Epidermal melanocyte (primary cell): ENCODE data around the gene PRDM11.

Experiments
- DNase-seq: peaks from one replicate; pipeline ENCODE4 v3.0.0; 2011; ENCODE audit warnings: low spot score; ENCODE audit not compliant: insufficient read length

Gene PRDM11

DNA sequence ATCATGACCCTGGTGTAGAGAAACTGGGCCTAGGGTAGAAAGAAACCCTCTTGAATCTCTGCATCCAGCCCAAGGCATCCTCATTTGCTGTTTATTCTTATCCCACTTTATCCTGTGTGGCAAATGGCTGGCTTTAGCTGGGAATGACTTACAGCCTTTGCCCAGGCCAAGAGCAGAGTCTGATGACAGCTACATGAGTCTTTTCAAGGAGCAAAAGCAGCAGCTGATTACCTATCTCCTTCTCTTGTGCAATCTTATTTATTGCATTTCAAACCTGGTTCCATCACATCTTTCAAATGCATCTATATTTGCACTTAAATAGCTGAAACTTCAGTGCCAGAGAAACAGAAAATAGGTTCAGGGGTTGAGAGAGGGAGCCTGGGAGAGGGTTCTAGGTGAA, 113.6 kb downstream of the PRDM11 start:
- no peak for DNase-seq

DNA sequence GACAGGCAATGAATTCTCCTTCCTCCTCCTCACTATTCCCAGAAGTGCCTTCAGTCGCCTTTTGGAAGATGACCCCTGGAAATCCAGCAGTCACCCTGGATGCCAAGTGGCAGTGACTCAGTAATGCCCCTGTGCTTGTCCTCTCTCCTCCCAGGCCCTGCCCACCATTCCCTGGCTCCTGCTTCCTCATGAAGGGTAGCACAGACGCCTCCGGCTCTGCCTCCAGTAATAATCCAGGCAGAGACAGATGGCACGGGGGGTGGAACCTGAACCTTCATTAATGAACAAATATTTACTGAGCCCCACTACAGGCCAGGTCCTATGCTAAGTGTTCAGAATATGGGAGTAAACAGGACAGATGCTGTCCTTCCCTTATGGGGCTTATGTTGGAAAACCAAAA, 116.5 kb downstream of the PRDM11 start:
- DNase-seq, result no peak

DNA sequence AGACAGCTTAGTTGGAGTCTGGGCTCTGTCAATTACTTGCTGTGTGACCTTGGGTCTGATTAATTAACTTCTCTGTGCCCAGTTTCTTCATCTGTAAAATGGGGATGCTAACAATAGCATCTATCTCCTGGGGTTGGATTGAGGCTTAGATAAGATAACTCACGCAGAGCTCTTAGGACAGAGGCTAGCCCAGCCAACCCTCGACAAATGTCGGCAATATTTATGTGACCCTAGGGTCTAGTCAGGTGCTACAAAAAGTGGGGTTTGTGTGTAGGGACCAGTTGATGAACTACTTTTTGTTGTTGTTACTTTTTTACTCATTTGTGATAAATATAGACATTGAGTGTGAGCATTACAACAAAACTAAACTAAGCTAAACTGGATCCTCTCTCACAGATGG, 117.3 kb downstream of the PRDM11 start:
- no peak for DNase-seq

DNA sequence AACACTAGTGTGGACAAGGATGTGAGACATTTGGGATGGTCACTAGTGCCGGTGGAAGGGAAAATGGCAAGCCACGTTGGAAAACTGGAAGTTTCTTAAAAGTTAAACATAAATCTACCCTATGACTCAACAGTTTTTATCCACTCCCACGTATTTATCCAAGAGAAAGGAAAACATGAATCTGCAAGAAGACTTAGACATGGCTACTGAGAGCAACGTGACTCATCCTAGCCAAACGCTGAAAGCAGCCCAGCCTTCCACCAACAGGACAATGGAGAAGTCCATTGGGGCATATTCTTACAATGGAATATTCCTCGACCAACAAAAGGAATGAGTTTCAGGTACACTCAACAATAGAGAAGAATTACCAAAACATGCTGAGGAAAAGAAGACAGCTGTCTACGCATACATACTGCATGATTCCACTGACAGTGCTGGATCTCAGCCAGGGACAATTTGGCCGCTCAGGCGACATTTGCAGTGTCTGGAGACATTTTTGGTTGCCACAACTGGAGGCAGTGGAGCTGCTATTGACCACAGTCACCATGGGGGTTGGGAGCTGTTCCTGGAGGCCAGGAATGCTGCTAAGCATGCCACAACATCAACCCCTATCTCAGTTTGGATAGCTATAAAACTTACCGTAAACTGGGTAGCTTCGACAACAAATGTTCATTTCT, 118.5 kb downstream of the PRDM11 start:
- no peak for DNase-seq

DNA sequence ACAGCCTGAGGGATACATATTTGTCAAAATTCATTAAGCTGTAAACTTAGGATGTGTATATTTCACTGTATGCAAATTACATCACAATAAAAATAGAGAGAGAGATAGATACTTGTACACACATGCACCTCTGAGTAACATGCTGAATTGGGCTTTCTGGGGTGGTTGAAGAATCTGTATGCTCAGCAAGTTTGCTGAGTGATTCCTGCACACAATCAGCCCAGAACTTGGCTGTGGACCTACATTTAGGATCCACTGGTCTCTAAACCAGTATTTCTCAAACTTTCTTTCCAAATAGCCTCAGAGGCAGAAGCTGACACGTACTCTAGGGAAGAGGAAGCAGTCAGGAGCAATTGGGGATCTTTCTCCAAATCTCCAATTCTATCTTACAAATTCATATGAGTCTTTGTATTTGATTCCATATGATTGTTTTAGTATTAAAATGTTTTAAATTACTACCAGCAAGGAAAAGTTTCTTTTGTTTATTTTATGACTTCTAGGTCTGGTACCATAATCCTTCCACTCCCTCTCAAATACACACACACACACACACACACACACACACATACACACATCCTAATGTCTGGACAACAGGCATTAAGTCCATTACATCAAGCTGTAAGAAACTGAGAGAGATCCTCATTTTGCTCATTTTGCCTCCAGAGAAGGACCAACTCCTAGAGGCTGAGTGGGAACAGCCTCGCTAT, 119.7 kb downstream of the PRDM11 start:
- no peak for DNase-seq

DNA sequence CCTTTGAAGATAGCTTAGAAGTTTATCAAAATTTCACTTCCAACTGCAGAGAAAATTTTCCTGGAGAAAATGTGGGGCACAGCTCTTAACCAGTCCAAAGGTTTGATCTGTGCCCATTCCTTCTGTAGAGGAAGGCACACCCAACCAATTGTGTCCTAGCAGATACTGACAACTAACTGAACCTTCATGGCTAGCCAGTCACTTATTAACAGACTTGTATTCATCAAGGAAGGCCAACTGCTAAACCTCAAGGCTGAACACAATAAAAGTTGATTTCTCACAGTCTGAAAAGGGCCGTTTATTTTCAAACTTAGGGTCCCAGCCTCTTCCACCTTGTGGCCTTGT, 120.2 kb downstream of the PRDM11 start:
- no peak for DNase-seq

DNA sequence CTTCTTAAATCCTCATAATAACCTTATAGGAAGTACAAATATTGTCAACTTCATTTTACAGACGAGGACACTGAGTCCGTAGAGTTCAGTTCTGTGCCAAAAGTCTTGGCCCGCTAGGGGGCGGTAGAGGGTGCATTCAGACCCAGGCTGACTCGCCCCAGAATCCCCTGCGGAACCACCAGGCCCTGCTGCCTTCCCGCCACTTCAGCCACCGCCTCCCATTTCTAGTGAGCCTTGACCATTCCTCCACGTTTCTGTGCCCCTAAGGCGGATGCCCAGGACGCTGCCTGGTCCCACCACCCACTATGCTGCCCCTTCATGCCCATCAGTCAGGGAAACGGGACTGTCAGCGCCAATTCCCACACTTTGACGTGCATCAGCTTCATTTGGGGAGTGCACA, 120.6 kb downstream of the PRDM11 start:
- DNase-seq, result no peak

DNA sequence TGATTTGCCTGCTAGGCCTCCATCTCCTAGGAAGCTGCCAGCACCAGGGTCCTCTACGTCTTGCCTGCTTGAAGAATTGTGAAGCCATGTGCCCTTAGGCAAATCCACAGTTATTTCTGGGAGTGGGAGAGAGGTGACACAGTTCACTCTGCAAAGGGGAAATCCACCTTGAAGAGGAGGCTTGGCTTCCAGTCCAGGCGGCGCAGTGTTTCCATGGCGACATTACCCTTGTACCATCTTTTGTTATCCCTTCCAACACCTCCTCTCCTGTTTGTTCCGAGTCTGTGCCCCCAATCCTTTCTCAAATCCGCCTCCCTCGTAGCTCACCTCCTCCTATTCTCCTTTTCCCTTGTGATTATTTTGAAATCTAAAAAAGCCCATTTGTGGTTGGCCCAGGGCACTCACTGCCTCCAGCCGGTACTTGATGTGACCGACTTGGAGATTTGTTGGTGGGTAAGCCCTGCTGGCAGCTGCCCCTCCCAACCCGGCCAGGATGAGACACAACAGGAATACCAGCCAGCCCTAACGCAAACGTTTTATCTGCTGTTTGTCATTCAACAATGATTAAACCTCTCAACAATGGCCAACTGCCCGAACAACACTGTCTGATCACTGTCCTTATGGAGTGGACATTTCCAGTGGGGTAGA, 121.3 kb downstream of the PRDM11 start:
- no peak for DNase-seq

DNA sequence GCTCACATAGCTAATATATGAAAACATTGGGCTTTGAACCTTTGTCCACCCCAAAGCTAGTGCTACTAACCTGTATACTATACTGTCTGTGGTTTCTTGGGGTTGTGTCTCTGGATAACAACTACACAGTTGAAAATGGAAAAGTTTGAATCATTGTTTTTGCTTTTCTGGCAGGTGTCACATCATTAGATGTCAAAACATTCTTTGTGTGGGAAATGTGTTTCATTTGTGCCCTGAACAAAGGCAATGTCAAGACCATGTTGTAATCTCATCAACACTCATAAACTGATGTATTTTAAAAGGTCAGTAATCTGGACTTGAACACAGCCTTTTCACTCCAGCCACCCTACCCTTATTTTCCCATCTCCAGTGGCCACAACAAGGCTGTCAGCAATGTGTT, 123.2 kb downstream of the PRDM11 start:
- DNase-seq, result no peak

DNA sequence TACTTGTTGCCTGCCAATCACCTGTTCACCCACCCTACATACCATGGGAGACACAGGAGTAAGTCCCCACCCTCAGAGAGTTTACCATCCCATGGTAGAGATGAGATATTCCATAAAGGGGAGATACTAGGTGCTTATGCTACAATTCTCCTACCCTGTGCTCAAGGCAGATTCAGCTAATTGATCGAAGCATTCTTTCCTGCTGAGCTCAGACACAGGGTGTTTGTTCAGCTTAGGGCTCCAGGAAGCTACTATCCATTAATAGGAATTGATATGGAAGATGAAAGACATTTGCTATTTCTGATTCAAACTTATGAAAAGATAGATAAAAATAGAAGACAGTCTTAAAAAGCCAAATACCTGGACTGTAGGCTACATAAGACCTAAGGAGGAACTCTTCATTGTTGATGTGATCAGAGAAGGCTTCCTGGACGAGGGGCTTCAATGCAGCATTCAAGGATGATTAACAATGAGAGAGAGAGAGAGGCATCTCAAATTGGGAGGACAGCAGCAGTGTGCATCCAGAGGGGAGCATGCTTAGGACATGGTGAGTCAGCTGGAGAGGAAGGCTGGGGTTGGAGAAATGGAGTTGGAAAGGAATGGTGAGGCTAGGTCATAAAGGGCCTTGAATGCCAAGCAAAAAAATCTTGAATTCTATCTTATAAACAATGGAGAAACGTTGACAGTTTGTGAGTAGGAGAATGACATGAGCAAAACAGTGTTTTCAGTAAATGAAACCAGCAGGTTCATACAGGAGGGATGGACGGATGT, 124.7 kb downstream of the PRDM11 start:
- no peak for DNase-seq

DNA sequence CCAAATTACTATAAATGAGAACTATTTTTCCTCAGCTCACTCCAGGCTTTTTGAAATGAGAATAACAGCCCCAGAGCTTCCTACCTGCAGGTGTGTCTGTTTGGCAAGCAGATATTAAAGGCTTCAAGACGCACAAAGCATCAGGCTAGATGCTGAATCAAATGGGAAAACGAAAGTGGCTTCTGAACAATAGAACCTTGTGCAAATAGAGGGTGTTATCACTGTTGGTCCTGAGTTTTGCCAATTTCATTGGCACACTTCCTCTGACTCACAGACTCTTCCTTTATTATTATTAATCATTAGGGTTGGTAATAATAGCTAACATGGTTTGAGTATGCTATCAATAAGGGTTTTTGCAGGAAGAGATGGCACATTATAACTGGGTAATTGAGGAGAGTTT, 126.3 kb downstream of the PRDM11 start:
- no peak for DNase-seq

DNA sequence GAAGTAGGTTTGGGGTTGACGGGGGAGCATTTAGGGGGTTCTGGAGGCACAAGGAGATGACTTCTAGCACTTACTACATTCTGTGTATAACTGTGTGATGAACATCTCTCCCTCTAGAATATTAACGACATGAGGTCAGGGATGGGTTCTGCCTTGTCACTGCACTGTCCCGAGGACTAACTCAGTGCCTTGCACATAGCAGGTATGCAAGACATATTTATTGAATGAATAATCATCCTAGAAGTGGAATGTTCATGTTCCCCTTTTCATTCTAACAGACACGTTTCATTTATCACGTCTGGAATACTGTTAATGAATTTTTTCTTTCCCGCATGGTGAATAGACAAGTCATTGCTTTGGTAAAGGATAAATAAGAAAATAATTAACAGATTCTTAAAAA, 127.1 kb downstream of the PRDM11 start:
- DNase-seq, result no peak

DNA sequence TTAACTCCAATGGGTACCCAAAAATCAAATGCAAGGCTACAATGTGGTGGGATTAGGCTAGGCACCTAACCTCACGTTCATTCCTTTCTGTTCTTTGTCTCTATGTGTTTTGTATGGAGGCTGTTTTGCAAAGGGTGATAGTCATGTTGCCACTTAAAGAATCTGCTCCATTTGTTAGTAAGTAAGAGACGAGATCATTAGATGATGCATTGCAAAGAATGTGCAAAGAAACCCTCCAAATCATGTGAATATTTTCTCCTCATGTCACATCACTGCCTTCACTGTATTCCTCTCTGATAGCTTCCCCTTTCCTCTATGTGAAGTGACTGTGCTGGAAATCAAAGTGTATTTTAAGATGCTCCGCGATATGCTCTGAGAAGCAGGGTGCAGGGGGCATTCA, 127.8 kb downstream of the PRDM11 start:
- no peak for DNase-seq

DNA sequence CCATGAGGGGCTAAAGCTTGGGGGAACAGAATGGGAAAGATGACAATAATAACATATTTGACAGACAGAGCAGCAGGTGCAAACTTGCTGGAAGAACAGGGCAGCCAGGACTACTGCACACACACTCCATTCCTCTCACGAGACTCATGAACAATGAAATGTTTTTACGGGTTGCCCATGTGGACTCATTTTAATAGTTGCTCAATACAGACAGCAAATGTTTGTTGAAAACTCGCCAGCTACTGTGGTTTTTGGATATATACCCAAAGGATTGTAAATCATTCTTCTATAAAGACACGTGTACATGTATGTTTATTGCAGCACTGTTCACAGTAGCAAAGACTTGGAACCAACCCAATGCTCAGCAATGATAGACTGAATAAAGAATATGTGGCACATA, 129.4 kb downstream of the PRDM11 start:
- DNase-seq, result no peak

DNA sequence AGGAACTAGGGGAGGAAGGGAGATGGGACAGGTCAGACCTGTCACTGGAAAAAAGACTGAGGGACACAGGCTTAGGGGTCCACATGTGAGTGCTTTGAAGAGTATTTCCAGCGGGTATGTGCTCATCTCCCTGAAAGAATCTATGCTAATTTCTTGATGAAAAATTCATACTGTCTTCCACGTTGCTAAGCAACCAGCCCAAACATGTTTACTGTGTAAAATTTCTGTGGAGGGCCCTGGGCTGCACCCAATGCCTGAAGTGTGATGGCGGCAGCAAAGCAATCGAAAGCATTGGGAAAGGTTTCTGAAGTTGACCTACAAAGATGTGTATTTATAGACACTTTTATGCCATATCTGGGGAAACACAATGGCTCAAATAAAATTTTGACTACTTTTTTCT, 132.3 kb downstream of the PRDM11 start:
- no peak for DNase-seq

DNA sequence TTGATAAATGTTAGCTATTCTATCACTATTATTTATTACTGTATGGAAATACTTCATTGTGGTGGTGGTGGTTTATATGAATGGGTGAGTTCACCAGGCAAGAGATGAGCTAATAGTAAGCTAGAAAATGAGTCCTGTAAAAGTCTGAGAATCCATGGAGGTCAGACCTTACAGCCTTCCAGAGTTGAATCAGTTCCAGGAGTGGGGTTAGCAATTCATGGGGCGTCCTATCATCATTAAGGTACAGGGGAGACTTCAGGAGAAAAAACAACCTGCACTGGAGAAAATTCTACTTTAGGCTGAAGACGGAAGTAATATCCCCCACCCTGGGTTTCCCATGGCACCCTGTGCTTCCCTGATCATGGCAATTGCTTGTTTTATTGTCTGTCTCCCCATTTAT, 133.2 kb downstream of the PRDM11 start:
- no peak for DNase-seq

DNA sequence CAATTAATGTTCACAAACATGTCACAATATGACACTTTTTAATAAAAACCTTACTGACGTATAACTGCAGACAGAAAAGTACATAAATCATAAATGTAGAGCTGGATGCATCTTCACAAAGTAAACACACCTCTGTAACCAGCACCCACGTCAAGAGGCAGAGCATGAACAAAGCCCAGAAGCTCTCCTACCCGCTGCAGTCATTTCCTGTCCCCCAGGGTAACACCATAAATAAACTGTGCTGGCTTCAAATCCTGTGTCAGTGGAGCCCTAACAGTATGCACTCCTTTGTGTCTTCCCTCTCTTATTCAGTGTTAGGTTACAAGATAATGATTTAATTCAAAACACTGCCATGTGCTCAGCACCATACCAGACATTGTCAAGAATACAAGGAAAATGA, 134.0 kb downstream of the PRDM11 start:
- no peak for DNase-seq

DNA sequence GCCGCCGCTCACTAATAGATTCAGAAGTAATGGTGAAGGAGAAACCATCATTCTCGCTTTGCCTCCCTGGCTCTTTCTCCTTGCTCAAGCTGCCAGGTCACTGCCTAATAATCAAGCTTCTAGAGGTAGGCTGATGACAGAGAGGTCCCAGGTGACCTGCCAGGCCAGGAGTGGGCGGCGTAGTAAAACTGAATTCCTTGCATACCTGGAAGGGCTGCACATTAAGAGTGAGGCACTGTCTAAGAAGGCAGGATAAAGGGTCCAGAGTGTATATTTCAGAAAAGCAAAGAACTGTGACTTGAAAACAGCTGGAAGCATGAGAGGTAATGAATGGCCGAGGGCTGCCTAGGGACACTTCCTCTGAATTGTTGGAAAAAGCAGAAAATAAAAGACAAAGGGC, 135.6 kb downstream of the PRDM11 start:
- no peak for DNase-seq
